ENCODE measurements around the gene TACC2.

- TF ChIP-seq CTCF (IDR thresholded peaks at IDR 0.05) (no peak), POLR2A (IDR thresholded peaks at IDR 0.05) (no peak)
These were observed 233.7 kb downstream of the TACC2 start for GRCh38 chr10:122222638-122223037.
